PC-3 (cell line): Measurements from ENCODE around the gene FAM98C. TPM values are rescaled to one million over a fixed set of nuclear protein-coding genes. Genes with fewer than 3 reads are reported as not detected.

Source experiments
- ATAC-seq: fragments of 200-7000 bp; cut with Tn5 transposase; 2 replicates; pipeline ENCODE4 v1.9.1; 2020; ENCODE audit warnings: mild to moderate bottlenecking, moderate library complexity
- BruUV-seq: library from RNA; stranded (reverse); fragments of 400-500 nt; replicated peaks from 2 replicates; lab custom pipeline; 2021; lab: Mats Ljungman, UMichigan
- CTCF ChIA-PET: fragments of 300-600 bp; sonication (Branson Sonifier 250); formaldehyde crosslinking; loops from one replicate; lab custom pipeline; 2022; ENCODE audit warnings: antibody characterized with exemption; lab: Charles Lee
- POLR2A ChIA-PET: fragments of 300-600 bp; sonication (Branson Sonifier 250); formaldehyde crosslinking; loops from one replicate; lab custom pipeline; 2022; ENCODE audit warnings: antibody characterized with exemption; ENCODE audit not compliant: unreplicated experiment; lab: Charles Lee
- DNase-seq: peaks from one replicate; pipeline ENCODE4 v3.0.0-alpha.2; 2015
- H2AFZ ChIP-seq: fragments of 300-600 bp; sonication (generic); 2 replicates; pipeline ENCODE4 v1.6.0; 2016; ENCODE audit warnings: antibody characterized with exemption, low read length
- H3F3A ChIP-seq: fragments of 300-600 bp; sonication (generic); one replicate; pipeline ENCODE4 v1.6.0; 2017; ENCODE audit warnings: antibody characterized with exemption, low read length, control low read depth, mild to moderate bottlenecking; ENCODE audit not compliant: unreplicated experiment
- H3K27ac ChIP-seq: fragments of 300-600 bp; sonication (generic); 2 replicates; pipeline ENCODE4 v1.5.1; 2016; ENCODE audit warnings: mild to moderate bottlenecking, low read length
- H3K27me3 ChIP-seq: fragments of 300-600 bp; sonication (generic); 2 replicates; pipeline ENCODE4 v1.6.1; 2016; ENCODE audit warnings: low read length, mixed read lengths
- H3K36me3 ChIP-seq: fragments of 300-600 bp; sonication (generic); 2 replicates; pipeline ENCODE4 v1.6.1; 2016; ENCODE audit warnings: low read depth, mixed run types, low read length, mixed read lengths
- H3K4me1 ChIP-seq: fragments of 300-600 bp; sonication (generic); 2 replicates; pipeline ENCODE4 v1.5.1; 2016; ENCODE audit warnings: low read length; ENCODE audit not compliant: insufficient read depth
- H3K4me2 ChIP-seq: fragments of 300-600 bp; sonication (generic); 2 replicates; pipeline ENCODE4 v1.6.0; 2016; ENCODE audit warnings: low read length
- H3K4me3 ChIP-seq: fragments of 300-600 bp; sonication (generic); 2 replicates; pipeline ENCODE4 v1.5.1; 2016; ENCODE audit warnings: mild to moderate bottlenecking, low read length, mixed read lengths
- H3K79me2 ChIP-seq: fragments of 300-600 bp; sonication (generic); 2 replicates; pipeline ENCODE4 v1.6.1; 2017; ENCODE audit warnings: low read length, mixed read lengths
- H3K9ac ChIP-seq: fragments of 300-600 bp; sonication (generic); 2 replicates; pipeline ENCODE4 v1.6.0; 2016; ENCODE audit warnings: mild to moderate bottlenecking, low read length
- H3K9me2 ChIP-seq: fragments of 300-600 bp; sonication (generic); replicated peaks from 2 replicates; pipeline ENCODE4 v1.6.1; 2016; ENCODE audit warnings: mixed run types, low read length, mixed read lengths
- H3K9me3 ChIP-seq: fragments of 300-600 bp; sonication (generic); 2 replicates; pipeline ENCODE4 v1.6.1; 2016; ENCODE audit warnings: low read length, mixed read lengths
- H4K20me1 ChIP-seq: fragments of 300-600 bp; sonication (generic); 2 replicates; pipeline ENCODE4 v1.6.1; 2016; ENCODE audit warnings: low read length, mixed read lengths
- EZH2 ChIP-seq: fragments of 300-600 bp; sonication (generic); IDR thresholded peaks from one replicate; pipeline ENCODE4 v1.6.1; 2017; ENCODE audit warnings: antibody characterized with exemption, mild to moderate bottlenecking, low read length; ENCODE audit not compliant: unreplicated experiment
- EZH2phosphoT487 ChIP-seq: fragments of 300-600 bp; sonication (generic); IDR thresholded peaks from 2 replicates; pipeline ENCODE4 v1.6.1; 2018; ENCODE audit warnings: mild to moderate bottlenecking, antibody characterized with exemption, low read length, borderline replicate concordance
- intact Hi-C: fragments of 100-400 bp; cut with micrococcal nuclease; formaldehyde crosslinking; loops from 2 replicates; pipeline ENCODE4 v1.9.0; 2023
- total RNA-seq: library from RNA; depleted of rRNA; stranded (reverse); fragments of >200 nt; gene quantifications from 2 replicates; pipeline ENCODE4 v1.2.3, GENCODE V29; 2014
- TF ChIP-seq, protein P1 (sequence below): fragments of 300-600 bp; sonication (generic); conservative IDR thresholded peaks from 2 replicates; pipeline ENCODE4 v1.5.1; 2017; ENCODE audit warnings: antibody characterized with exemption, low read depth, mild to moderate bottlenecking, low read length

Gene FAM98C
- total RNA-seq, 1 experiment from 2014 or later: 23.5 TPM

DNA sequence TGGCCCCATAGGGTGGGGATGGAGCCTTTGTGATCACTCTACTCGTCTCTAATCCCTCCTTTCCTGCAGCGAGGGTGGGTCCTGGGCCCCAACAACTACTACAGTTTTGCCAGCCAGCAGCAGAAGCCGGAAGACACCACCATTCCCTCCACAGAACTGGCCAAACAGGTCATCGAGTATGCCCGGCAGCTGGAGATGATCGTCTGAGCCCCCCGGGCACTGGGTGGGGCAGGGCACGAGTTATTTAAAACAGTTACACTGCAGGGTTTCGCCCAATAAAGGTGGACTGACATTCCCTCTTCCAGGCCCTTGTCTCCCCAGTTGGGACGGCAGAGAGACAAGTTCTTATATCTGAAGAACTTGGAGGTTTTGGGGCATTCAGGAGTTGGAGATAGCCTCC, 19.7 kb upstream of the FAM98C start:
- POLR2A ChIA-PET: no interaction called here
- no peak for DNase-seq
- intact Hi-C loops: no loop called here

GRCh38 chr19:38383743-38384142, 19.1 kb upstream of the FAM98C start:
- peaks cover 3% of the 10 kb centered on the region; the same call in 1 of the 2 replicates for H4K20me1 ChIP-seq
- ChIA-PET CTCF (interaction anchor here (0.5 kb wide), 1 partner anchor 48 kb away, joined by 3 read pairs; no protein-coding TSS in a partner anchor), POLR2A (interaction anchor here (0.6 kb wide), 1 partner anchor 969 kb away, joined by 4 read pairs; no protein-coding TSS in a partner anchor)
- H3K9me3 ChIP-seq: no peaks in the 10 kb centered on the region
- no peak for TF ChIP-seq EZH2phosphoT487
- TF ChIP-seq EZH2: no peak
- TF ChIP-seq, protein P1, sequence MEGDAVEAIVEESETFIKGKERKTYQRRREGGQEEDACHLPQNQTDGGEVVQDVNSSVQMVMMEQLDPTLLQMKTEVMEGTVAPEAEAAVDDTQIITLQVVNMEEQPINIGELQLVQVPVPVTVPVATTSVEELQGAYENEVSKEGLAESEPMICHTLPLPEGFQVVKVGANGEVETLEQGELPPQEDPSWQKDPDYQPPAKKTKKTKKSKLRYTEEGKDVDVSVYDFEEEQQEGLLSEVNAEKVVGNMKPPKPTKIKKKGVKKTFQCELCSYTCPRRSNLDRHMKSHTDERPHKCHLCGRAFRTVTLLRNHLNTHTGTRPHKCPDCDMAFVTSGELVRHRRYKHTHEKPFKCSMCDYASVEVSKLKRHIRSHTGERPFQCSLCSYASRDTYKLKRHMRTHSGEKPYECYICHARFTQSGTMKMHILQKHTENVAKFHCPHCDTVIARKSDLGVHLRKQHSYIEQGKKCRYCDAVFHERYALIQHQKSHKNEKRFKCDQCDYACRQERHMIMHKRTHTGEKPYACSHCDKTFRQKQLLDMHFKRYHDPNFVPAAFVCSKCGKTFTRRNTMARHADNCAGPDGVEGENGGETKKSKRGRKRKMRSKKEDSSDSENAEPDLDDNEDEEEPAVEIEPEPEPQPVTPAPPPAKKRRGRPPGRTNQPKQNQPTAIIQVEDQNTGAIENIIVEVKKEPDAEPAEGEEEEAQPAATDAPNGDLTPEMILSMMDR: no peak
- H3K4me3 ChIP-seq: no peak overlapping the region
- 0 out of 2 replicates have a peak, but pooled peaks cover 4% of the 10 kb centered on the region for H3K79me2 ChIP-seq
- H3K36me3 ChIP-seq: peaks cover 23% of the 10 kb centered on the region
- H3K9me2 ChIP-seq: no peaks in the 10 kb centered on the region
- no peaks in the 10 kb centered on the region for H3K27me3 ChIP-seq
- no peak overlapping the region for H3K4me2 ChIP-seq
- ATAC-seq (no peak), DNase-seq (no peak)
- no peaks in the 10 kb centered on the region for H3F3A ChIP-seq
- H2AFZ ChIP-seq: no peak overlapping the region
- BruUV-seq: no TSS peak
- no peak overlapping the region for H3K9ac ChIP-seq
- intact Hi-C loops: no loop called here
- H3K27ac ChIP-seq: no peak overlapping the region
- peaks cover 3% of the 10 kb centered on the region; the same call in 1 of the 2 replicates for H3K4me1 ChIP-seq

More for the DNA sequence above, 19.7 kb upstream of the FAM98C start:
- no peaks in the 10 kb centered on the region for H3K27me3 ChIP-seq
- no peaks in the 10 kb centered on the region for H3K9me3 ChIP-seq
- no TSS peak for BruUV-seq
- CTCF ChIA-PET: no interaction called here
- peaks cover 3% of the 10 kb centered on the region; the same call in 1 of the 2 replicates for H3K4me1 ChIP-seq
- peaks cover 23% of the 10 kb centered on the region for H3K36me3 ChIP-seq
- H3K79me2 ChIP-seq: 0 out of 2 replicates have a peak, but pooled peaks cover 4% of the 10 kb centered on the region
- H3K4me2 ChIP-seq: no peak overlapping the region
- TF ChIP-seq EZH2phosphoT487 (no peak), EZH2 (no peak)
- TF ChIP-seq, protein P1: no peak
- no peak overlapping the region for H3K27ac ChIP-seq
- no peak for ATAC-seq
- no peaks in the 10 kb centered on the region for H3K9me2 ChIP-seq
- H2AFZ ChIP-seq: no peak overlapping the region
- H3K4me3 ChIP-seq: no peak overlapping the region
- no peak overlapping the region for H3K9ac ChIP-seq
- H4K20me1 ChIP-seq: peaks cover 3% of the 10 kb centered on the region; the same call in 1 of the 2 replicates
- no peaks in the 10 kb centered on the region for H3F3A ChIP-seq
